ENCODE results near the gene COPS7B. TPM values are rescaled to one million over a fixed set of nuclear protein-coding genes. Genes with fewer than 3 reads are reported as not detected.

The COPS7B gene
- total RNA-seq (2021) (56.5 to 63.8 TPM (median 57.1 TPM) in 3 replicates), Bru-seq, nascent RNA (percentile 84 among the genes with signal in this experiment)
- long read RNA-seq, experiment 1, transcript COPS7B-201 (7 exons, 2,544 nt): major isoform, 420 of 525 reads
- long read RNA-seq, experiment 1, transcript COPS7B-224 (6 exons, 2,500 nt): minor isoform, 27 of 525 reads
- long read RNA-seq, experiment 1, transcript COPS7B-207 (7 exons, 1,103 nt): minor isoform, 8 of 525 reads
- long read RNA-seq, experiment 1, transcript COPS7B-206 (8 exons, 2,051 nt): minor isoform, 5 of 525 reads
- long read RNA-seq, experiment 1, partial matches to known transcripts: 18 of 525 reads
- long read RNA-seq, experiment 1, other reads (novel, unspliced or antisense): 43 of 525 reads
- long read RNA-seq, experiment 2, transcript COPS7B-201 (7 exons, 2,544 nt): major isoform, 41 of 86 reads
- long read RNA-seq, experiment 2, partial matches to known transcripts: 9 of 86 reads
- long read RNA-seq, experiment 2, other reads (novel, unspliced or antisense): 33 of 86 reads
- long read RNA-seq, experiment 3, transcript COPS7B-224 (6 exons, 2,500 nt): minor isoform, 8 of 111 reads
- long read RNA-seq, experiment 3, transcript COPS7B-201 (7 exons, 2,544 nt): major isoform, 76 of 111 reads
- long read RNA-seq, experiment 3, transcript COPS7B-206 (8 exons, 2,051 nt): minor isoform, 5 of 111 reads
- long read RNA-seq, experiment 3, partial matches to known transcripts: 5 of 111 reads
- long read RNA-seq, experiment 3, other reads (novel, unspliced or antisense): 13 of 111 reads

GRCh38 chr2:231786177-231786916 is at the start of gene COPS7B:
Gene COPS7B, plus strand, starts transcription at chr2:231786445. Its CDS starts 2,126 bp downstream, at chr2:231788571.
- H3K36me3 Mint-ChIP-seq: peaks cover 17% of the 10 kb centered on the region
- H3K4me3 Mint-ChIP-seq: peak within 1 kb of the TSS; percentile 95
- H3K9me3 Mint-ChIP-seq: no peaks in the 10 kb centered on the region
- ChIA-PET CTCF (interaction anchor here (0.7 to 3.4 kb wide), 20 partner anchors 9 to 269 kb away, joined by 3 to 37 read pairs (median 4); no protein-coding TSS in a partner anchor), POLR2A (interaction anchor here (0.6 to 2.0 kb wide), 5 partner anchors 73 to 480 kb away, joined by 3 to 5 read pairs (median 3); partner anchors contain the start of gene PTMA)
- DNase-seq (ENCODE audit: low spot score) (peak; percentile 91), ATAC-seq (peak; percentile 82)
- peak within 1 kb of the TSS; percentile 99 for H3K27ac Mint-ChIP-seq
- no peaks in the 10 kb centered on the region for H3K27me3 Mint-ChIP-seq (ENCODE audit: low read depth)
- peaks cover 30% of the 10 kb centered on the region for H3K4me1 Mint-ChIP-seq
- TF ChIP-seq CREM (CRISPR knock-in tag; IDR thresholded peaks at IDR 0.05): 0 out of 2 replicates have a peak, but pooled peaks have one; percentile 52
- TF ChIP-seq KAT7 (CRISPR knock-in tag; IDR thresholded peaks at IDR 0.05; ENCODE audit: borderline replicate concordance): peak; percentile 88; the same call in 1 of the 2 replicates
- TF ChIP-seq FOXP4 (CRISPR knock-in tag; IDR thresholded peaks at IDR 0.05): peak; percentile 47; the same call in 1 of the 2 replicates
- peak; percentile 97 for TF ChIP-seq HMGXB4 (CRISPR knock-in tag; IDR thresholded peaks at IDR 0.05)
- TF ChIP-seq TCF7 (CRISPR knock-in tag; IDR thresholded peaks at IDR 0.05; ENCODE audit: low read depth): peak; percentile 88
- 0 out of 2 replicates have a peak, but pooled peaks have one; percentile 39 for TF ChIP-seq PRDM15 (CRISPR knock-in tag; IDR thresholded peaks at IDR 0.05)
- TF ChIP-seq ZMAT4 (CRISPR knock-in tag; IDR thresholded peaks at IDR 0.05): no peak
- no peak for TF ChIP-seq GRHL2 (CRISPR knock-in tag; IDR thresholded peaks at IDR 0.05; ENCODE audit: insufficient replicate concordance, severe bottlenecking)
- no peak for TF ChIP-seq OVOL2 (CRISPR knock-in tag; IDR thresholded peaks at IDR 0.05; ENCODE audit: borderline replicate concordance)
- no peak for TF ChIP-seq IRF2 (CRISPR knock-in tag; IDR thresholded peaks at IDR 0.05; ENCODE audit: borderline replicate concordance, low read depth)
- TF ChIP-seq NR1H2 (CRISPR knock-in tag; IDR thresholded peaks at IDR 0.05): no peak
- no peak for TF ChIP-seq ZNF532 (CRISPR knock-in tag; IDR thresholded peaks at IDR 0.05; ENCODE audit: borderline replicate concordance)
- 0 out of 2 replicates have a peak, but pooled peaks have one; percentile 42 for TF ChIP-seq NFE2L1 (CRISPR knock-in tag; IDR thresholded peaks at IDR 0.05)
- TF ChIP-seq GABPB1 (CRISPR knock-in tag; IDR thresholded peaks at IDR 0.05): peak; percentile 93
- no peak for TF ChIP-seq ZNF425 (CRISPR knock-in tag; conservative IDR thresholded peaks at IDR 0.05)
- peak; percentile 74; the same call in 1 of the 2 replicates for TF ChIP-seq ESRRA (CRISPR knock-in tag; IDR thresholded peaks at IDR 0.05; ENCODE audit: borderline replicate concordance)
- TF ChIP-seq FOXP1 (CRISPR knock-in tag; IDR thresholded peaks at IDR 0.05; ENCODE audit: borderline replicate concordance): peak; percentile 96

All from WTC11 (cell line).